ENCODE results near the gene PDCD5. TPM values are rescaled to one million over a fixed set of nuclear protein-coding genes. Genes with fewer than 3 reads are reported as not detected.

The PDCD5 gene
- total RNA-seq, 1 experiment from 2014 or later: 73.7 TPM

GRCh38 chr19:32603961-32604360 lies 23.0 kb downstream of the PDCD5 start:
- Histone ChIP-seq H3K4me3 (ENCODE audit: insufficient read depth, low read depth, low read length) (no peak overlapping the region), H3K27me3 (ENCODE audit: control insufficient read depth, insufficient read depth, low read length) (no peaks in the 10 kb centered on the region), H3K36me3 (replicated peaks; ENCODE audit: control insufficient read depth, insufficient read depth, low read length) (peaks cover 10% of the 10 kb centered on the region)
- DNase-seq: no peak

GRCh38 chr19:32605544-32605943 lies 24.6 kb downstream of the PDCD5 start:
- DNase-seq: no peak
- Histone ChIP-seq H3K27me3 (ENCODE audit: control insufficient read depth, insufficient read depth, low read length) (no peaks in the 10 kb centered on the region), H3K36me3 (replicated peaks; ENCODE audit: control insufficient read depth, insufficient read depth, low read length) (peaks cover 10% of the 10 kb centered on the region), H3K4me3 (ENCODE audit: insufficient read depth, low read depth, low read length) (no peak overlapping the region)

DNA sequence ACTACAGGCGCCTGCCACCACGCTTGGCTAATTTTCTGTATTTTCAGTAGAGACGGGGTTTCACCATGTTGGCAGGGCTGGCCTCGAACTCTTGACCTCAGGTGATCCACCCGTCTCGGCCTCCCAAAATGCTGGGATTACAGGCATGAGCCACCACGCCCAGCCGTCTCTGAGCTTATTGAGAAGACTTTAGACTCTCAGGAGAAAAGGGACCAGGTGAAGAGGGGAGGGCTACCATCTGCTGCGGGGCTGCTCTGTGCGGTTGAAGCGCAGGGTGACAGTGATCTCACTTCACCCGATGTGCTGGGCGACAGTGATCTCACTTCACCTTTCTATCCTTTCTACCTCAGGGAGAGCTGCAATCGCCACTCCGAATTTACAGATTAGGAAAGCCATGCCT lies 25.3 kb downstream of the PDCD5 start:
- H3K27me3 ChIP-seq (ENCODE audit: control insufficient read depth, insufficient read depth, low read length): no peaks in the 10 kb centered on the region
- DNase-seq: no peak
- H3K4me3 ChIP-seq (ENCODE audit: insufficient read depth, low read depth, low read length): no peak overlapping the region
- H3K36me3 ChIP-seq (replicated peaks; ENCODE audit: control insufficient read depth, insufficient read depth, low read length): peaks cover 10% of the 10 kb centered on the region

GRCh38 chr19:32607479-32607878 lies 26.5 kb downstream of the PDCD5 start:
- peaks cover 10% of the 10 kb centered on the region for H3K36me3 ChIP-seq (replicated peaks; ENCODE audit: control insufficient read depth, insufficient read depth, low read length)
- no peaks in the 10 kb centered on the region for H3K27me3 ChIP-seq (ENCODE audit: control insufficient read depth, insufficient read depth, low read length)
- H3K4me3 ChIP-seq (ENCODE audit: insufficient read depth, low read depth, low read length): no peak overlapping the region
- no peak for DNase-seq

DNA sequence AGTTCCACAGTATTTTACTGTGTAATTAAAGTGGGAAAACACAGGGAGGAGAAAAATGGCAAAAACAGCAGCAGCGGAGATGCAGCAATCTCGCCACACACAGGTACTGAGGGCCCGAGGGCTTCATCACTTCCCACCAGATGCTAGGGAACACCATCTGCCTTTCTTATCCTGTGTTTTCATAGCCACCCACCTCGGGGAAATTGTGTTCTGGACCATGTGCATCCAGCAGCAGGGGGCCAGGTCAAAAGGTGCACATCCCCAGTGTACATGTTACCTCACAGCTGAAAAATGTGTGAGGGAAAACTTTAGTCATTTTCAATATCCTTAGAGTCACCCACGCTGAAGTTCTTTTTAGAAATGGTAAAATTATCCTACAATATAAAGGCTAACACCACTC lies 30.2 kb downstream of the PDCD5 start:
- no peak overlapping the region for H3K4me3 ChIP-seq (ENCODE audit: insufficient read depth, low read depth, low read length)
- H3K27me3 ChIP-seq (ENCODE audit: control insufficient read depth, insufficient read depth, low read length): no peaks in the 10 kb centered on the region
- DNase-seq: no peak
- peaks cover 11% of the 10 kb centered on the region for H3K36me3 ChIP-seq (replicated peaks; ENCODE audit: control insufficient read depth, insufficient read depth, low read length)

DNA sequence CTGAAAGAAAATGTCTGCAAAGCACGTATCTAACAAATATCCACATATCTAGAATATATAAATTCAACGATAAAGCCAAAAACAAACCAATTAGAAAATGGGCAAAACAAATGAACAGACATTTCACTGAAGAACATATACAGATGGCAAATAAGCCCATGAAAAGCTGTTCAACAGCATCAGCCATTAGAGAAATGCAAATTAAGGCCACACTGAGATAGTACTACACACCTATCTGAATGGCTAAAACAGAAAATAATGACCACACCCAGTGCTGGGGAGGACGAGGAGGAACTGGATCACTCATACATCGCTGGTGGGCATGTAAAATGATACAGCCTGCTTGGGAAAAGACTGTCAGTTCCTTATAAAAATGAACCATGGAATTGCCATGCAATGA lies 32.0 kb downstream of the PDCD5 start:
- DNase-seq: no peak
- Histone ChIP-seq H3K4me3 (ENCODE audit: insufficient read depth, low read depth, low read length) (no peak overlapping the region), H3K27me3 (ENCODE audit: control insufficient read depth, insufficient read depth, low read length) (no peaks in the 10 kb centered on the region), H3K36me3 (replicated peaks; ENCODE audit: control insufficient read depth, insufficient read depth, low read length) (peaks cover 9% of the 10 kb centered on the region)

- Histone ChIP-seq H3K36me3 (replicated peaks; ENCODE audit: control insufficient read depth, insufficient read depth, low read length) (peaks cover 14% of the 10 kb centered on the region), H3K4me3 (ENCODE audit: insufficient read depth, low read depth, low read length) (no peak overlapping the region), H3K27me3 (ENCODE audit: control insufficient read depth, insufficient read depth, low read length) (no peaks in the 10 kb centered on the region)
- no peak for DNase-seq
Observed at GRCh38 chr19:32614916-32615315, 33.9 kb downstream of the PDCD5 start.

GRCh38 chr19:32615569-32615968 lies 34.6 kb downstream of the PDCD5 start:
- Histone ChIP-seq H3K4me3 (ENCODE audit: insufficient read depth, low read depth, low read length) (no peak overlapping the region), H3K27me3 (ENCODE audit: control insufficient read depth, insufficient read depth, low read length) (no peaks in the 10 kb centered on the region), H3K36me3 (replicated peaks; ENCODE audit: control insufficient read depth, insufficient read depth, low read length) (peaks cover 14% of the 10 kb centered on the region)
- DNase-seq: no peak

GRCh38 chr19:32619051-32619685 lies 38.2 kb downstream of the PDCD5 start:
- no peak overlapping the region for H3K4me3 ChIP-seq (ENCODE audit: insufficient read depth, low read depth, low read length)
- DNase-seq: no peak
- H3K36me3 ChIP-seq (replicated peaks; ENCODE audit: control insufficient read depth, insufficient read depth, low read length): peaks cover 26% of the 10 kb centered on the region
- H3K27me3 ChIP-seq (ENCODE audit: control insufficient read depth, insufficient read depth, low read length): no peaks in the 10 kb centered on the region

GRCh38 chr19:32622002-32622401 lies 41.0 kb downstream of the PDCD5 start:
- Histone ChIP-seq H3K4me3 (ENCODE audit: insufficient read depth, low read depth, low read length) (no peak overlapping the region), H3K27me3 (ENCODE audit: control insufficient read depth, insufficient read depth, low read length) (no peaks in the 10 kb centered on the region), H3K36me3 (replicated peaks; ENCODE audit: control insufficient read depth, insufficient read depth, low read length) (peaks cover 19% of the 10 kb centered on the region)
- DNase-seq: no peak

DNA sequence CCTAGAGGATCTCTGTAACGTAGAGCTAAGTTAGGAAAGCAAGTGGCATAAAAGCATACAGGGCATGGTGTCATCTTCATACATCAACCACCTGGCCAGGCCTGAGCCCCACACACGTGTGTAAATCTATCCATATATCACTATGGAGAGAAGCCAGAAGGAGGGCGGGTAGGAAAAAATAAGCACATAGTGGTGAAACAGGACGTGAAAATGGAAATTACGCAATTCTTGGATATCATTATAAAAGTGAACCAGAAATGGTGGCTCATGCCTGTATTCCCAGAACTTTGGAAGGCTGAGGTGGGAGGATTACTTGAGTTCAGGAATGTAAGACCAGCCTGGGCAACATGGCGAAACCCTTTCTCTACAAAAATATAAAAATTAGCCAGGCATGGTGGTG lies 43.4 kb downstream of the PDCD5 start:
- DNase-seq: no peak
- Histone ChIP-seq H3K4me3 (ENCODE audit: insufficient read depth, low read depth, low read length) (no peak overlapping the region), H3K27me3 (ENCODE audit: control insufficient read depth, insufficient read depth, low read length) (no peaks in the 10 kb centered on the region), H3K36me3 (replicated peaks; ENCODE audit: control insufficient read depth, insufficient read depth, low read length) (peaks cover 26% of the 10 kb centered on the region)

DNA sequence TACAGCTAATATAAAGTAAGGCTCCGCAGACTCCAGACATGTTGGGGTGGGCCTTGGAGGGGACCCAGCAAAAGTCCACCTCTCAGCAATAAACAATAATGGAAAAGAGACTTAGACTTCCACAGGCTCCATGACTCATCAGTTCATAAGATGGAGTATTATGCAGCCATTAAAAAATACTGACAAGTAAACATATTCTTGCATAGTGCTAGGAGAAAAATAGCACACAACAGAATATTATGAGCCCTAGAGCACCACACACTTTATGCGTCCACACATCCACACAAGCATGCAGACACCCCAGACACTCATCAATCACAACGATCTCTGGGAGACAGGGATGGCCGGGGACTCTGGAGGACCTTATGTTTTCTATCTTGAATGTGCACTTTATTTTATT lies 46.0 kb downstream of the PDCD5 start:
- Histone ChIP-seq H3K4me3 (ENCODE audit: insufficient read depth, low read depth, low read length) (no peak overlapping the region), H3K27me3 (ENCODE audit: control insufficient read depth, insufficient read depth, low read length) (no peaks in the 10 kb centered on the region), H3K36me3 (replicated peaks; ENCODE audit: control insufficient read depth, insufficient read depth, low read length) (peaks cover 23% of the 10 kb centered on the region)
- DNase-seq: no peak

- peaks cover 21% of the 10 kb centered on the region for H3K36me3 ChIP-seq (replicated peaks; ENCODE audit: control insufficient read depth, insufficient read depth, low read length)
- no peak overlapping the region for H3K4me3 ChIP-seq (ENCODE audit: insufficient read depth, low read depth, low read length)
- no peak for DNase-seq
- no peaks in the 10 kb centered on the region for H3K27me3 ChIP-seq (ENCODE audit: control insufficient read depth, insufficient read depth, low read length)
Observed at GRCh38 chr19:32627714-32628270, 46.8 kb downstream of the PDCD5 start.

GRCh38 chr19:32630338-32630737 lies 49.3 kb downstream of the PDCD5 start:
- H3K4me3 ChIP-seq (ENCODE audit: insufficient read depth, low read depth, low read length): no peak overlapping the region
- DNase-seq: peak; percentile 59
- H3K36me3 ChIP-seq (replicated peaks; ENCODE audit: control insufficient read depth, insufficient read depth, low read length): peaks cover 13% of the 10 kb centered on the region
- no peaks in the 10 kb centered on the region for H3K27me3 ChIP-seq (ENCODE audit: control insufficient read depth, insufficient read depth, low read length)

DNA sequence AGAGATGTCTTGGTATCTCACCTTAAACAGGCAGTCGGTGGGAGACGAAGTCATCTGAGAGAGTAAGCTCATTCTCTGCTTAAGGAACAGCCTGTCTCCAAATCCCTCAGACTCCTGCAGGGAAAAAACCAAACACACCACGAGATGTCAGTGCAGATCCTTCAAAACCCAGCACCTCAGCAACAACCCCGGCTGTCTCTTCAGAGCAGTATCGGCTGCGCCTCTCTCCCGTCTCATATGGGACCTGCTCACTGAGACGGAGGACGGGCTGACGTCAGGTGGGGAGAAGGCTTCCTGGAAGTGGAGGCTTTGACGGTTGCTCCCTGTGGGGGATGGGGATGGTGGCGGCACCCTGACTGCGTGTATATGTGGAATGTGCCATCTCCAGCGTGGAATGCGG lies 50.4 kb downstream of the PDCD5 start:
- no peak overlapping the region for H3K4me3 ChIP-seq (ENCODE audit: insufficient read depth, low read depth, low read length)
- H3K36me3 ChIP-seq (replicated peaks; ENCODE audit: control insufficient read depth, insufficient read depth, low read length): peaks cover 14% of the 10 kb centered on the region
- DNase-seq: no peak
- H3K27me3 ChIP-seq (ENCODE audit: control insufficient read depth, insufficient read depth, low read length): no peaks in the 10 kb centered on the region

All from H7 (cell line).